GM12874 (cell line): ENCODE data around the gene SLC2A1.

ENCODE experiments used
- CTCF ChIP-seq: IDR thresholded peaks from 2 replicates; pipeline ENCODE4 v1.5.1; 2011; ENCODE audit warnings: low read depth, mild to moderate bottlenecking, control low read depth, low read length, moderate library complexity; ENCODE audit not compliant: insufficient read depth

Gene SLC2A1

GRCh38 chr1:42886046-42886739 is 72.5 kb downstream of the SLC2A1 start:
- TF ChIP-seq CTCF: no peak

DNA sequence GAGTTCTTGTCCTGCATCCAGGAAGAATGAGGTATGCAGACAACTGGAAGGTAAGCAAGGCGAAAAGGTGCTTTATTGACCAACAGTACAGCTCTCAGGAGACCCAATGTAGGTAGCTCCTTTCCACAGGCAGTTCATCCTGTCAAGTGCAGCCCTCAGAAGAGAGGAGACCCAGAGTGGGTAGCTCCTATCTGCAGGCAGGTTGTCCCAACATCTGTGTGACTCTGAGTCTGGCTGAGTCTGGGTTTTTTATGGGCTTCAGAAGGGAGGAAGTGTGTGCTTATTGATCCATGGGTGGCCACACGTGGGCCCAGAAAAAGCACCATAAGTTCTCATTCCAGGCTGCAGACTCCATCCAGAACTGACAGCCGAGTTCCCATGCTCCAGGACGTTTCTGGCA is 78.3 kb downstream of the SLC2A1 start:
- TF ChIP-seq CTCF: no peak

- no peak for TF ChIP-seq CTCF
These were observed 81.3 kb downstream of the SLC2A1 start for GRCh38 chr1:42877380-42877779.

DNA sequence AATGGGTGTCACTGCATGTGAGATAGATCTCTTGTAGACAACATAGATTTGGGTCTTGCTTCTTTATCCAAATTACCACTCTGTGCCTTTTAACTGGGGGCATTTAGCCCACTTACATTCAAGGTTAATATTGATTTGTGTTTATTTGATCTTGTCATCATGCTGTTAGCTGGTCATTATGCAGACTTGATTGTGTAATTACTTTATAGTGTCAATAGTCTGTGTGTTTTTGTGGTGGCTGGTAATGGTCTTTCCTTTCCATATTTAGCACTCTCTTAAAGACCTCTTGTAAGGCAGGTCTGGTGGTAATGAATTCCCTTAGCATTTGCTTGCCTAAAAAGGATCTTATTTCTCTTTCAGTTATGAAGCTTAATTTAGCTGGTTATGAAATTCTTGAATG is 82.7 kb downstream of the SLC2A1 start:
- no peak for TF ChIP-seq CTCF
